LNCaP clone FGC (cell line): Measurements from ENCODE around the gene HEATR5A.
"Not testable (repeated sequence)": the region's sequence is repeated elsewhere in the genome, so short reads cannot be mapped to it uniquely, and the experiment has no call there.

ENCODE experiments used
- DNase-seq: peaks from one replicate; pipeline ENCODE4 v3.0.0-alpha.2; 2011; ENCODE audit warnings: low read depth
- H3K4me3 ChIP-seq: 2 replicates; pipeline ENCODE4 v1.5.1; 2011; ENCODE audit warnings: mild to moderate bottlenecking, low read depth, low read length, control low read depth
- TF ChIP-seq, protein P1 (sequence below): IDR thresholded peaks from 2 replicates; pipeline ENCODE4 v1.5.1; 2012; ENCODE audit warnings: mild to moderate bottlenecking; ENCODE audit not compliant: control insufficient read depth, insufficient read depth; ENCODE audit errors: extremely low read depth

HEATR5A gene

GRCh38 chr14:31420319-31421111 lies at the start of gene HEATR5A:
TSS of gene HEATR5A (minus strand) at chr14:31420550. CDS start at chr14:31402975, 17,575 bp downstream.
- DNase-seq: peak; percentile 81
- TF ChIP-seq, protein P1, sequence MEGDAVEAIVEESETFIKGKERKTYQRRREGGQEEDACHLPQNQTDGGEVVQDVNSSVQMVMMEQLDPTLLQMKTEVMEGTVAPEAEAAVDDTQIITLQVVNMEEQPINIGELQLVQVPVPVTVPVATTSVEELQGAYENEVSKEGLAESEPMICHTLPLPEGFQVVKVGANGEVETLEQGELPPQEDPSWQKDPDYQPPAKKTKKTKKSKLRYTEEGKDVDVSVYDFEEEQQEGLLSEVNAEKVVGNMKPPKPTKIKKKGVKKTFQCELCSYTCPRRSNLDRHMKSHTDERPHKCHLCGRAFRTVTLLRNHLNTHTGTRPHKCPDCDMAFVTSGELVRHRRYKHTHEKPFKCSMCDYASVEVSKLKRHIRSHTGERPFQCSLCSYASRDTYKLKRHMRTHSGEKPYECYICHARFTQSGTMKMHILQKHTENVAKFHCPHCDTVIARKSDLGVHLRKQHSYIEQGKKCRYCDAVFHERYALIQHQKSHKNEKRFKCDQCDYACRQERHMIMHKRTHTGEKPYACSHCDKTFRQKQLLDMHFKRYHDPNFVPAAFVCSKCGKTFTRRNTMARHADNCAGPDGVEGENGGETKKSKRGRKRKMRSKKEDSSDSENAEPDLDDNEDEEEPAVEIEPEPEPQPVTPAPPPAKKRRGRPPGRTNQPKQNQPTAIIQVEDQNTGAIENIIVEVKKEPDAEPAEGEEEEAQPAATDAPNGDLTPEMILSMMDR: peak; percentile 45
- H3K4me3 ChIP-seq: peak within 1 kb of the TSS; percentile 99

DNA sequence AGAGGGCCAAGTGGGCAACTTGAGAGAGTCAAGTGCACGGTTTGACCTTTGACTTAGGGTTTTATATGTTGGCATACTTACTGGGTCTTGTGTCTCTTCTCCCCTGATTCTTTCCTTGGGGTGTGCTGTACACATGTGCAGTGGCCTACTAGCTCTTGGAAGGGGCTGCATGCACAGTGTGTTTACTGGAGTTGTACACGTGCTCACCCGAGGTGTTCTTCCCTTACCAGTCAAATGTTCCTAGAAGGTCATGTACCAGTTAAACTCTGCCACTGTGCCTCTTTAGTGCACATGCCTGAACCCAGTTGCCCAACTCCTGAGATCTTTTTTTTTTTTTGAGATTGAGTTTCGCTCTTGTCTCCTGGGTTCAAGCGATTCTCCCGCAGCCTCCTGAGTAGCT lies 46.2 kb upstream of the HEATR5A start:
- no peak overlapping the region for H3K4me3 ChIP-seq
- no peak for DNase-seq
- TF ChIP-seq, protein P1: no peak

GRCh38 chr14:31465111-31465510 lies 44.8 kb upstream of the HEATR5A start:
- TF ChIP-seq, protein P1: no peak
- no peak overlapping the region for H3K4me3 ChIP-seq
- no peak for DNase-seq

DNA sequence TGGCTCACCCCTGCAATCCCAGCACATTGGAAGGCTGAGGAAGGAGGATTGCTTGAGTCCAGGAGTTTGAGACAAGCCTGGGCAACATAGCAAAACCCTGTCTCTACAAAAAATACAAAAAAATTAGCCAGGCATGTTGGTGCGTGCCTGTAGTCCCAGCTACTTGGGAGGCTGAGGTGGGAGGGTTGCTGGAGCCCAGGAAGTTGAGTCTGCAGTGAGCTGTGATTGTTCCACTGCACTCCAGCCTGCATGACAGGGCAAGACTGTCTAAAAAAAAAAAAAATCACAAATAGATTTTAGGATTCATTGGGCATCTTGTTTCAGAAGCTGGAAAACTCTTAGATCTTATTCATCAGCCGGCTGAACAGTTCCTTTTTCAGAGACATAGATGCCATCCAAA lies 42.1 kb upstream of the HEATR5A start:
- not testable (repeated sequence) for DNase-seq, H3K4me3 ChIP-seq

DNA sequence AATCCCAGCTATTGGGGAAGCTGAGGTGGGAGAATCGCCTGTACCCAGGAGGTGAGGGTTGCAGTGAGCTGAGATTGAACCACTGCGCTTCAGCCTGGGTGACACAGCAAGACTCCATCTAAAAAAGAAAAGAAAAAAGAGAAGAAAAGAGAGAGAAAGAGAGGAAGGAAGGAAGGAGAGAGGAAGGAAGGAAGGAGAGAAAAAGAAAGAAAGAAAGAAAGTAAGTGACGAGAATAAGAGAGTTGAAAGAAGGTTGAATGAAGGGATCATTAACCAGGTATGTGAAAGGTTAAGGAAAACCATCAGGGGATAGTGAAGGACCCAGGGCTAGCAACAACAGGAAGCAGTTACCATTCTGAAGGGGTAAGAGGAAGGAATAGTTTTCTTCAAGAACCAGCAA lies 41.2 kb upstream of the HEATR5A start:
- H3K4me3 ChIP-seq: no peak overlapping the region
- no peak for DNase-seq
- TF ChIP-seq, protein P1: no peak

DNA sequence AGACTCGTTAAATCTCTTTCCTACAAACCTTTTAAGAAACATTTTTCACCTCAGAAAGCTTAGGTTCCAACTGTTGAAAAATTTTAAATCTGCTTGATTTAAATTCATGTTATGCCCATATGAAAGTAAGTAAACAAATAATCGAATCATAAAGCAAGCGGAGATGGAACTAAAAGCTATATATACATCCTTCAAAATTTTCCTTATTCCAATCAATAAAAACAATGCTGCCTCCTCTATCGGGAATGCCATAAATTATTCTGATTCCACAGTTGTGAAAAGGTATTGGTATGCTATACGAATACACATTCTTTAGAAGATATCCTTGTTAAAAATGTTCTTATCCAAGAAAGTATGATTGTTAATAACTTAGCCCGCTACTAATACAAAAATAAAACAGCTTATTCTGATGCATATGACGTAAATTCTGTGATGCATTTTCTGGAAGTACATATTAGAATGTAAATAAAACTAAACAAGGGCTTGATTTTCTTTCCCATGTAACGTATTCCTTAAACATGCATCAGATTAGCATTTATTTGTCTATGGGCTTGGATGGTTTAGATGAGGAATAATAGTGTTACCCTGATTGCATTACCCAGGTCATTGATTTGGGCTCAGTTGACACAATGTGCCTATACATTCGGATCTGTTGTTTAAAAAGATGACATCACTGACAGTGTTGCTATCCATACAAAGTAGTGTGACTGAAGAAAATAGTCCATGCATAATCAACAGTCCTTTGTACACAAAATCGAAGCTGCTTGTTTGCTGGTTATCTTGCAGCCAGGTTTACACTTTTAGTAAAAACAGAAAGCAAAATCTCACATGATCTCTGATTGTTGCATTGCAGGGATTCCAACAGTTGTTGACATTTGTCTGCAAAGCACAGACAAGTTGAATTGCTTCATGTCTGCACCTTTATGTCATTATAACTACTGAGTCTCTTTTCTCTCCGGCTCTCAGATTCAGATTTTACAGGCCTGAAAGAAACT lies 37.6 kb upstream of the HEATR5A start:
- TF ChIP-seq, protein P1: no peak
- H3K4me3 ChIP-seq: peak overlapping the region; percentile 95
- DNase-seq: no peak
